Limb (tissue), 2 donors: ENCODE data around the gene NIPAL3.
A peak's percentile ranks its signal among the peaks of the same experiment; 100 is the strongest.
"Not testable (repeated sequence)": the region's sequence is repeated elsewhere in the genome, so short reads cannot be mapped to it uniquely, and the experiment has no call there.

Source experiments
- DNase-seq, 2 donors: peaks; one replicate each; pipeline ENCODE4 v3.0.0-alpha.2; 2016; ENCODE audit errors: extremely low spot score in 2 of 2

NIPAL3 gene

DNA sequence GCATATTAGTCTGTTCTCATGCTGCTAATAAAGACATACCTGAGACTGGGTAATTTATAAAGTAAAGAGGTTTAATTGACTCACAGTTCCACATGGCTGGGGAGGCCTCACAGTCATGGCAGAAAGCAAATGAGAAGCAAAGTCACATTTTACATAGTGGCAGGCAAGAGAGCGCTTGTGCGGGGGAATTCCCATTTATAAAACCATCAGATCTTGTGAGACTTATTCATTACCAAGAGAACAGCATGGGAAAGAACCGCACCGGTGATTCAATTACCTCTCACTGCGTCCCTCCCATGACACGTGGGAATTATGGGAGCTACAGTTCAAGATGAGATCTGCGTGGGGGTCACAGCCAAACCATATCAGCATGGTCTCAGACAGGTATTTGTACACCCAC is 72.6 kb downstream of the NIPAL3 start:
- DNase-seq, result not testable (repeated sequence)

- DNase-seq, result no peak
Observed at GRCh38 chr1:24489674-24490073, 74.1 kb downstream of the NIPAL3 start.

DNA sequence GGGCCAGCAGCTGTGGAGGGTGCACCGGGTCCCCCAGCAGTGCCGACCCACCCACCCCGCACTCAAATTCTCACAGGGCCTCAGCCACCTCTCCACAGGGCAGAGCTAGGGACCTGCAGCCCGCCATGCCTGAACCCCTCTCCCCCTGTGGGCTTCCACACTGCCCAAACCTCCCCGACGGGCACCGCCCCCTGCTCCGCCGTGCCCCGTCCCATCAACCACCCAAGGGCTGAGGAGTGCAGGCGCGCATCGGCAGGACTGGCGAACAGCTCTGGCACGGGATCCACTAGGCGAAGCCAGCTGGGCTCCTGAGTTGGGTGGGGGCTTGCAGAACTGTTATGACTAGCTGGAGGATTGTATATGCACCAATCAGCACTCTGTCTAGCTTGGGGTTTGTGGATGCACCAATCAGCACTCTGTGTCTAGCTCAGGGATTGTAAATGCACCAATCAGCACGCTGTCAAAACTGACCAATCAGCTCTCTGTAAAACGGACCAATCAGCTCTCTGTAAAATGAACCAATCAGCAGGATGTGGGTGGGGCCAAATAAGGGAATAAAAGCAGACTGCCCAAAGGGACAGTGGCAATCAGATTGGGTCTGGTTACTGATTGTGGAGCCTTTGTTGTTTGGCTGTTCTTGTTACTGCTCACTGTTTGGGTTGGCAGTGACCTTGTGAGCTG is 74.6 kb downstream of the NIPAL3 start:
- no peak for DNase-seq

DNA sequence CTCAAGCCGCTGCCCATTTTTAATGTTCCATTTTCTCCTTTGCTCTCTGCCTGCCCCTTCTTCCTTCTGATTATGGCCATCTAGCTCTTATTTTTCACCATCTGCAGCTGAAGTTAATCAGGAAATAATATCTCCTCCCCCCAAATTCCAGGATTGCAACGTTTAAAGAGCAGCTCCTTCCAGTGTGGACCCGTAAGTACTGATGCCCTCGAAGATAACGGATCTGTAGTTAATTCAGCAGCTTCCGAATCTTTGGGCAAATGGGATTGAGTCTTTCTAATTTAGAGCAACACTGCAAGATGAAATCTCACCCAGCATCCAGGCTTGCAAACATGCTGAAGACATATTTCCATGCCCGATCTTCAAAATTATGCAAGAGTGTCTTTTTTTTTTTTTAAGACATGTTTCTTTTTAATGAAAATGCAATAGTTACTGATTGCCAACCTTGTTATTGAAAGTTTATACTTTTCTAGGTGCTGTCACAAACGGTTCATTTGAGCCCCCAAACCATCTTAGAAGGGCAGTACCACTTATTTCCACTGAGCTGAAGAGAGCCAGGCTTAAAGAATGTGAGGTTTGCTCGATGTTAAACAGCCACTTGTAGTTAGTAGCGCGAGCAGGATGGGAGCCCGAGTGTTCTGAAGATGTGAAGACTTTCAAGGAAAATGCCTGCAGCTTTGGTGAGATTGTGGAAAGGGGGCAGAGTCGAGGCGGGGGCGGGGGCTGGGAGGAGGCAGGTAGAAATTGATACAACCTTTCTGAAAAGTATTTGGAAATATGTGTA is 76.2 kb downstream of the NIPAL3 start:
- DNase-seq, result no peak

- DNase-seq, result not testable (repeated sequence)
Observed at GRCh38 chr1:24492935-24493334, 77.3 kb downstream of the NIPAL3 start.

DNA sequence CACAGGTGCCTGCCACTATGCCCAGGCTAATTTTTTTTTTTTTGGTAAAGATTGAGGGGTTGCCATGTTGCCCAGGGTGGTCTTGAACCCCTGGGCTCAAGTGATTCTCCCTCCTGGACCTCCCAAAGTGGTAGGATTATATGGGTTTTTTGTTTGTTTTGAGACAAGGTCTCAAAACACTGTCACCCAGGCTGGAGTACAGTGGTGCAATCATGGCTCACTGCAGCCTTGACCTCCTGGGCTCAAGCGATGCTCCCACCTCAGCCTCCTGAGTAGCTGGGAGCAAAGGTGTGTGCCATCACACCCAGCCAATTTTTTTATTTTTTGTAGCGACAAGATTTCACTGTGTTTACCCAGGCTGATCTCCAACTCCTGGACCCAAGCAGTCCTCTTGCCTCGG is 78.2 kb downstream of the NIPAL3 start:
- DNase-seq, result no peak

- no peak for DNase-seq
Observed at GRCh38 chr1:24498589-24498988, 83.0 kb downstream of the NIPAL3 start.

DNA sequence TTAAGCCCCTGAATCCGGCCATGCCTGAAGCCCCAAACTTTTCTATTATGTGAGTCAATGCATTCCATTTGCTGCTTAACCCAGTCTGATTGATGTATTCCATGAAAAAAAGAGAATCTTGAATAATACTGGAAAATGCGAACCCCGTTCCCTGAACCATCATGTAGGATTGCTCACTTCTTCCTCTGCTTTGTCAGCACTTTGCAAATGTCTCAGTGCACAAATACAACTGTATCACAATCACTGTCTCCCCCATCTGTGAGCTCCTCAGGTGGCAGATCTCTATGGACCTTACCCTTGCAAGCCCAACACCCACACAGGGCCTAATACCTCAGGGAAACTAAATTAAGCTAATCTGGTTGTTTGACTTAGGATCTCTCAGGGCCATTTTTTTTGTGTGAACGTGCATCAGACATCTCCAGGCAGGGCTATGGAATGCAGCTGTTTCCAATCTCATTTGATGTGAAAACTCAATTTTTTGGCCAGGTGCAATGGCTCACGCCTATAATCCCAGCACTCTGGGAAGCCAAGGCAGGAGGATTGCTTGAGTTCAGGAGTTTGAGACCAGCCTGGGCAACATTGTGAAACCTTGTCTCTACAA is 84.9 kb downstream of the NIPAL3 start:
- no peak for DNase-seq

- peak in 1 of 2 donors; percentile 26 for DNase-seq
Observed at GRCh38 chr1:24501371-24502064, 85.9 kb downstream of the NIPAL3 start.

DNA sequence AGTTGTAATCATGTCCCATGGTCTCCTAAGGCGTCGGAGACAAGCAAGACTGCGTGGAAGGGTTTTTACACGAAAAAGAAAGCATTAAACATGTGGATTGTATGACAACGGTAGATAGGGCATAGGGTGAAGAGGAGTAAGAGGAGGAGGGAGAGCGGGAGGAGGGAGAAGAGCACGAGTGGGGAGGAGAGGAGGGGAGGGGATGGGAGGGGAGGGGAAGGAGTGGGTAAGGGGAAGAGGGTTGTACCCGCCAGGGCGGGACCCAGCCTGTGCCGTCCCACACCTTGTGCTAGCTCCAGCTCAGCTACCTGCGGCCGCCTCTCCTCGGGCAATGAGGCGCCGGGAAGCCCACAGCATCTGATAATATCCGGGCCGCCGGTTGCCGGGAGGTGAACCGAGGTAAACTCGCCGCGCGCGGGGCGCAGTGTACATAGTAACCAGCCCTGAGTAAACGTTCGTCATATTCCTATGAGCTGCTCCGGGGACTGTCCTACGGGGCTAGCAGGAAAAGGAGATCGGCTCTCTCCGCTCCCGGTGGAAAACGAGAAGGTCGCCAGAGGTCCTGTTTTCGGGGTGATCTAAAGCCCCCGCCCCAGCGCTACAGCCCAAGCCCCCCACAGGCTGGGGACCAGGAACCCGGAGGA is 86.6 kb downstream of the NIPAL3 start:
- peak; percentile 8 to 75 for DNase-seq

DNA sequence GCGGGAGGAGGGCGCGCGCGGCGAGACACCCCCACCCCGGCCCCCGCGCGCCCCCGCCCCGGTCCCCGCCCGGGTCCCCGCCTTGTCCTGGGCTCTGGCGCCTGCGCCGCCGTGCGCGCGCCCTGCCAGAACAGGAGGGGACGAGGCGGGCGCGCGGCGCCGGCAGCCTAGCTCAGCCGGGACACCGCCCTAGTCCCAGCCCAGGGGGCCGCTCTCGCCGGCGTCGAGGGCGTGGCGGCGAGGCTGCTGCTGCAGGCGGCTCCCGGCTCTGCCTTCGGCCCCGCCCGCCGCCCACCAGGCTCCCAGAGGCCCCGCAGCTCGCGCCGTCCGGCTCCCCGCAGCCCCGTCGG is 87.1 kb downstream of the NIPAL3 start, which contains the start of gene RCAN3:
TSS of gene RCAN3 (plus strand) at position 128 of the 350 bp plus-strand sequence. CDS start 11,537 bp downstream, outside the sequence.
- peak; percentile 85 to 89 for DNase-seq

DNA sequence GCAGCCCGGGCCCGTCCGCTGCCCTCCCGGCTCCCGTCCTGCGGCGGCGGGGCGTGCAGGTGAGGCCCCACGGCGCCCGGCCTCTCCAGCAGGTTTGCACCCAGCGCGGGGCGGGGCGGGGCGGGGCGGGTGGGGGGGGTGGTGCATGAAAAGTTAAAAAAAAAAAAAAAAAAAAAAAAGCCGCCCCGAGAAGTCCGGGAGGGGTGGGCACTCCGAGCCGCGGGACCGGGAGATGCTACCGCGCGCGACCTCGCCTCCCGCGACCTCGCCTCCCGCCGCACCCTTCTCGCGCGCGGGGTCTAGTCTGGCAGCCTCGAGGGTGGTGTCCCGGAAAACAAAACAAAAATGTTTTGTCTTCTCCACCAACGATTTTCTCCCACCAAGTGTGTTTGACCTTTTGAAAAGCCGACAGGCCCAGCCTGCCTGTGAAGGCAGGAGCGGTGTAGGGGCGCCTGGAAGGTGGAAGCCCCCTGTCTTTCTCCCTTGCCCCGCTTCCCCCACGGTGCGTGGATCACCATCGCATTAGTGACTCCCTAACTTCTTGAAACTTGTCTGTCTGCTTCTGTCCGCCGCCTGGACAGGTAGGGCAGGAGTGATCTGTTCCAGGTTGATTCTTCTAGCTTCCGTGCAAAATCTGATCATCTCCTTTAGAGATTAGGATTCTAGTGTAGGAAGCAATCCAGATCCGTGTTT is 87.6 kb downstream of the NIPAL3 start:
- peak; percentile 6 to 42 for DNase-seq

- no peak for DNase-seq
Observed at GRCh38 chr1:24503870-24504523, 88.4 kb downstream of the NIPAL3 start.

GRCh38 chr1:24504560-24504959 is 89.0 kb downstream of the NIPAL3 start:
- DNase-seq, result no peak

DNA sequence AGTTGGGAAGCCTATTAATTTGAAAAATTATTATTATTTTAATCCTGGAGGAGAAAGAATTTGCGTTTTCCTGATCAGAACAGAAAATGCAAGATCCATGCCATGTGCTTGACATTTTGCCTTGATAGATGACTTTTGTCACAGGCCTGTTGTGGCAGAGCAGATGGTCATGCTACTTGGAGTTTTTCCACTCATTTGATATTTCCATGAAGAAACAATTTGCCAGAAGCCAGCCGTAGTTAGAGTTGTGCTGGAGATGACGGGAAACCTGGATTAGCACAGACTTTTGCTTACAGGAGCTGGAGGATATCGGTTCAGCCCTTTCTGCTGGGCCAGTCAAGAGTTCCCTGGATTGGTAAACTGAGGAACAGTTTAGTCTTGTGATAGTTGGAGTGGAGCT is 90.2 kb downstream of the NIPAL3 start:
- DNase-seq, result no peak

GRCh38 chr1:24506691-24507381 is 91.2 kb downstream of the NIPAL3 start:
- no peak for DNase-seq

DNA sequence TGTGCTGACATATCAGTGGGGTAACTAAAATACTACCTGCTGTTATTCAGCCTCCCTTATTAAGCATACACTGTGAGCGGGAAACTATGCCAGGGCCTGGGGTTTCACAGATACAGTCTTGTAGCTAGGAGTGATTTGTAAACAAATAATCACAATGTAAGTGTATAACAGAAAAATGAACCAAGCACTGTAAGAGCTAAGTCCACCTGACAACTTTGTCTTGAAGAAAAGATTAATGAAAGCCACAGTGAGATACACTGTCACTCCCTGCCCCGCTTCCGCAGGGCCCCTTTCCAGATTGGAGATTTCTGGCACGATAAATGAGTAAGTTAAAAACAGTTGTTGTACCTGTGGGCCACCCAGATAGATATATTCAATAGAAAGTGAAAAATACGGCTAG is 91.8 kb downstream of the NIPAL3 start:
- DNase-seq, result no peak

DNA sequence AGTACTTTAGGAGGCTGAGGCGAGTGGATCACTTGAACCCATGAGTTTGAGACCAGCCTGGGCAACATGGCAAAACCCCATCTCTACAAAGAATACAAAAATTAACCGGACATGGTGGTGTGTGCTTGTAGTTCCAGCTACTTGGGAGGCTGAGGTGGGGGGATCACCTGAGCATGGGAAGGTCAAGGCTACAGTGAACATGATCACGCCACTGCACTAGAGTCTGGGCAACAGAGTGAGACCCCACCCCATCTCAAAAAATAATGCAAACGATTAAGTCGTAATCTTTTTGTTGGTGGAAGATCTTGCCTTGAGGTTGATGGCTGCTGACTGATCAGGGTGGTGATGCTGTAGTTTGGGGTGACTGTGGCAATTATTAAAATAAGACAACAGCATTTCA is 93.3 kb downstream of the NIPAL3 start:
- DNase-seq, result no peak

GRCh38 chr1:24513706-24514105 is 98.1 kb downstream of the NIPAL3 start:
- no peak for DNase-seq

GRCh38 chr1:24514946-24515345 is 99.3 kb downstream of the NIPAL3 start:
- DNase-seq, result no peak
